ELF-1 (cell line): Measurements from ENCODE around the gene RASA3.
"Not testable (repeated sequence)": the region's sequence is repeated elsewhere in the genome, so short reads cannot be mapped to it uniquely, and the experiment has no call there.

Experiments used
- DNase-seq: peaks from one replicate; pipeline ENCODE4 v3.0.0-alpha.2; 2016; ENCODE audit warnings: low read depth, low spot score

The RASA3 gene

GRCh38 chr13:114081761-114082681 is 50.4 kb downstream of the RASA3 start:
- peak; percentile 25 for DNase-seq

- DNase-seq = peak; percentile 5
Measured at GRCh38 chr13:114080739-114081561, 51.5 kb downstream of the RASA3 start.

GRCh38 chr13:114079601-114080536 is 52.6 kb downstream of the RASA3 start:
- peak; percentile 1 for DNase-seq

- DNase-seq = peak; percentile 33
Measured at GRCh38 chr13:114078461-114079451, 53.7 kb downstream of the RASA3 start.

GRCh38 chr13:114077933-114078325 is 54.5 kb downstream of the RASA3 start:
- DNase-seq = peak; percentile 79

GRCh38 chr13:114077099-114077932 is 55.1 kb downstream of the RASA3 start:
- DNase-seq = no peak

- peak; percentile 10 for DNase-seq
Measured at GRCh38 chr13:114076329-114077090, 55.9 kb downstream of the RASA3 start.

- not testable (repeated sequence) for DNase-seq
Measured at GRCh38 chr13:114075811-114076210, 56.6 kb downstream of the RASA3 start.

- no peak for DNase-seq
Measured at GRCh38 chr13:114074671-114075315, 57.6 kb downstream of the RASA3 start.

- no peak for DNase-seq
Measured at GRCh38 chr13:114073881-114074612, 58.4 kb downstream of the RASA3 start.

- no peak for DNase-seq
Measured at GRCh38 chr13:114072421-114072820, 60.0 kb downstream of the RASA3 start.

GRCh38 chr13:114071991-114072390 is 60.4 kb downstream of the RASA3 start:
- no peak for DNase-seq

- no peak for DNase-seq
Measured at GRCh38 chr13:114071410-114071809, 61.0 kb downstream of the RASA3 start.

GRCh38 chr13:114070098-114070799 is 62.2 kb downstream of the RASA3 start:
- no peak for DNase-seq

- no peak for DNase-seq
Measured at GRCh38 chr13:114069376-114070097, 62.9 kb downstream of the RASA3 start.
